Measurements from ENCODE around the gene SECISBP2.

DNA sequence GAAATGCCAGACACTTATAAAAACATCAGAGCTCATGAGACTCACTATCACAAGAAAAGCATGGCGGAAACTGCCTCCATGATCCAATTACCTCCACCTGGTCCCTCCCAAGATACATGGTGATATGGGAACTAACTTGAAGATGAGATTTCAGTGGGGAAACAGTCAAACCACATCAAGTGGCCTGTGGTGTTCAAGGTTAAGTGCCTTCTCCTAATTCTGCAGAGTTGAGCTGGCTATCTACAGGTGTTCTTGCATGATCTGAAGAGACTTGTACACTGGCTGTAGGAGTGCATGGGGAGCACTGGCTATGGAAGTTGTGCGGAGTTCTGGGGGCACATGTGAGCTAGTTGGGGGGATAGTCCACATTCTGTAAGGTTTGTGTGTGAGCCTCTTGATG, 41.3 kb upstream of the SECISBP2 start:
- TF ChIP-seq, protein P1, sequence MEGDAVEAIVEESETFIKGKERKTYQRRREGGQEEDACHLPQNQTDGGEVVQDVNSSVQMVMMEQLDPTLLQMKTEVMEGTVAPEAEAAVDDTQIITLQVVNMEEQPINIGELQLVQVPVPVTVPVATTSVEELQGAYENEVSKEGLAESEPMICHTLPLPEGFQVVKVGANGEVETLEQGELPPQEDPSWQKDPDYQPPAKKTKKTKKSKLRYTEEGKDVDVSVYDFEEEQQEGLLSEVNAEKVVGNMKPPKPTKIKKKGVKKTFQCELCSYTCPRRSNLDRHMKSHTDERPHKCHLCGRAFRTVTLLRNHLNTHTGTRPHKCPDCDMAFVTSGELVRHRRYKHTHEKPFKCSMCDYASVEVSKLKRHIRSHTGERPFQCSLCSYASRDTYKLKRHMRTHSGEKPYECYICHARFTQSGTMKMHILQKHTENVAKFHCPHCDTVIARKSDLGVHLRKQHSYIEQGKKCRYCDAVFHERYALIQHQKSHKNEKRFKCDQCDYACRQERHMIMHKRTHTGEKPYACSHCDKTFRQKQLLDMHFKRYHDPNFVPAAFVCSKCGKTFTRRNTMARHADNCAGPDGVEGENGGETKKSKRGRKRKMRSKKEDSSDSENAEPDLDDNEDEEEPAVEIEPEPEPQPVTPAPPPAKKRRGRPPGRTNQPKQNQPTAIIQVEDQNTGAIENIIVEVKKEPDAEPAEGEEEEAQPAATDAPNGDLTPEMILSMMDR (IDR thresholded peaks at IDR 0.05; ENCODE audit: poor library complexity) = no peak
- TF ChIP-seq EZH2phosphoT487 (IDR thresholded peaks at IDR 0.05; ENCODE audit: low read depth, severe bottlenecking, unreplicated experiment) = no peak
